HFF-Myc (cell line): ENCODE data around the gene DRD4.

Source experiments
- DNase-seq: peaks from one replicate; pipeline ENCODE4 v3.0.0-alpha.2; 2011; ENCODE audit warnings: low read depth; ENCODE audit errors: extremely low read depth
- H3K4me3 ChIP-seq: replicated peaks from 2 replicates; pipeline ENCODE4 v1.5.1; 2011; ENCODE audit warnings: low read depth, mild to moderate bottlenecking, control low read depth, low read length
- TF ChIP-seq, protein P1 (sequence below): IDR thresholded peaks from 2 replicates; pipeline ENCODE4 v1.5.1; 2012; ENCODE audit warnings: mild to moderate bottlenecking, low read depth, low read length, control low read depth; ENCODE audit errors: missing control alignments

Gene DRD4

DNA sequence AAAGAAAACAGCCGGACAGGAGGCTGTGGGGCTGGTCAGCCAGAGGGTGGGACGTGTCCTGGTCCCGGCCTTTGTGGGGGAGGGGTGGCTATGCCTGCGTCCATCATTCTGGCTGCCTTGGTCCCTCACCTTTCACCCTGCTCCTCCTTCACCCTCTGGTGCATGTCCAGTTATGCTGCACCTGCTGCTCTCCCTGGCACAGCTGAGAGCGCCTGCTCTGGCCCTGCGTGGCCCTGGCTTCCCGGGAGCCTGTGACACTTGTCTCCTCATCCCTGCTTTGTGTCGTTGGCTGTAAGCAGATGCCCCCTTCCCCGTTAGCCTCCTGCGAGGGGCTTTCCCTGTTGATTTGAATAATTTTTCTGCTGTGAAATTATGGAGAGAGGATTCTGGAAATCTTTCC lies 44.2 kb upstream of the DRD4 start:
- DNase-seq: no peak
- no peak overlapping the region for H3K4me3 ChIP-seq
- TF ChIP-seq, protein P1, sequence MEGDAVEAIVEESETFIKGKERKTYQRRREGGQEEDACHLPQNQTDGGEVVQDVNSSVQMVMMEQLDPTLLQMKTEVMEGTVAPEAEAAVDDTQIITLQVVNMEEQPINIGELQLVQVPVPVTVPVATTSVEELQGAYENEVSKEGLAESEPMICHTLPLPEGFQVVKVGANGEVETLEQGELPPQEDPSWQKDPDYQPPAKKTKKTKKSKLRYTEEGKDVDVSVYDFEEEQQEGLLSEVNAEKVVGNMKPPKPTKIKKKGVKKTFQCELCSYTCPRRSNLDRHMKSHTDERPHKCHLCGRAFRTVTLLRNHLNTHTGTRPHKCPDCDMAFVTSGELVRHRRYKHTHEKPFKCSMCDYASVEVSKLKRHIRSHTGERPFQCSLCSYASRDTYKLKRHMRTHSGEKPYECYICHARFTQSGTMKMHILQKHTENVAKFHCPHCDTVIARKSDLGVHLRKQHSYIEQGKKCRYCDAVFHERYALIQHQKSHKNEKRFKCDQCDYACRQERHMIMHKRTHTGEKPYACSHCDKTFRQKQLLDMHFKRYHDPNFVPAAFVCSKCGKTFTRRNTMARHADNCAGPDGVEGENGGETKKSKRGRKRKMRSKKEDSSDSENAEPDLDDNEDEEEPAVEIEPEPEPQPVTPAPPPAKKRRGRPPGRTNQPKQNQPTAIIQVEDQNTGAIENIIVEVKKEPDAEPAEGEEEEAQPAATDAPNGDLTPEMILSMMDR: no peak

DNA sequence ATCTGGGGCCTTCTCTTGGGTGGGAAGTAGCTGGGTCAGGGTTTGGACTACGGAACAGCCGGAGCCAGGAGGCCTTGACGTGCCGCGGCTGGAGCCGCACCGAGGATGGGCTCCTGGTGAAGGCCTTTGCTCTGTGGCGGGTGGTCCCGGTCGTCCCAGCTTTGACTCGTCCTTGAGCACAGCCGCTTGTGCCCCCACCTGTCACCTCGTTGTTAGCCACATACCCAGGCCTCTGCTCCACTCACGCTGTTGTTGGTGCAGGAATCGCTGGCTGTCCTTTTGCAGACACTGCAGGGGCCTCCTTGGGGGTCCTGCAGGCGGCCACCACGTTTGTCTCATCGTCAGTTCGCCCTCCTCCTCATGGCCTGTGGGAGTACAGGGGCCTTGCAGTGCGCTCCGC lies 43.7 kb upstream of the DRD4 start:
- H3K4me3 ChIP-seq: no peak overlapping the region
- TF ChIP-seq, protein P1: no peak
- DNase-seq: no peak

DNA sequence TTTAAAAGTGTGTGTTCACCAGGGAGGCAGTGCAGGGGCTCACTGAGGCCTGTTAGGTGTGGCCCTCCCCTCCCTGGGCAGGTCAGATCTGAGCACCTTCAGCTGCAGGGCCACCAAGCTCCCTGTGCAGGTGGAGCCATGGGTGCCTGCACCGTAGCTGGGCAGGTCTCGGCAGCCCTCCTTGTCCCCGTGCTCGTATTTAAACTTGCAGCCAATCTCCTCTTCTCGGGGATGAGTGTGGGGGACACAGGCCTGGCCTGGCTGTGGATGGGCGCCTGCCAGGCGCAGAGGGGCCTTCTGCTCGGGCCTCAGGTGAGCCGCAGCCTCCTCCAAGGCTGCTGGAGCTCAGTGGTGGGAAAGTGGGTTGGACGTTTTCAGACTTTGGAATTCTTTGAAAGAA lies 41.7 kb upstream of the DRD4 start:
- TF ChIP-seq, protein P1: no peak
- DNase-seq: no peak

DNA sequence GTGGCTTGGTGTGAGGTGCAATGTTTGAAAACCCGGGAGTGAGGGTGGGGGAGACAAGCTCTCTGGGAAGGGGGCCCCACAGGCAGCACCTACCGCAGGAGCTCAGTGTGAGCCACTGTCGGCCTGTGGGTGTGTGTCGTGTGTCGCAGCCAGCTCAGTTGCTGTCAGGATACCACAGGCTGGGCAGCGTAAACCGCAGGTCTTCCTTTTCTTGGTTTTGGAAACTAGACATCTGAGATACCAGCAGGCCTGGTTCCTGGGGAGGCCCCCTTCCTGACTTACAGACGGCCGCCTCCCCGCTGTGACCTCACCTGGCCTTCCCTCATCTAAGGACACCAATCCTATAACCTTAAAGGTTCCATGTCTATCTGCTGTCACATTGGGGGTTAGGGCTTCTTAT lies 40.7 kb upstream of the DRD4 start:
- H3K4me3 ChIP-seq: no peak overlapping the region
- TF ChIP-seq, protein P1: no peak
- no peak for DNase-seq

More for the DNA sequence above, 41.7 kb upstream of the DRD4 start:
- no peak overlapping the region for H3K4me3 ChIP-seq

DNA sequence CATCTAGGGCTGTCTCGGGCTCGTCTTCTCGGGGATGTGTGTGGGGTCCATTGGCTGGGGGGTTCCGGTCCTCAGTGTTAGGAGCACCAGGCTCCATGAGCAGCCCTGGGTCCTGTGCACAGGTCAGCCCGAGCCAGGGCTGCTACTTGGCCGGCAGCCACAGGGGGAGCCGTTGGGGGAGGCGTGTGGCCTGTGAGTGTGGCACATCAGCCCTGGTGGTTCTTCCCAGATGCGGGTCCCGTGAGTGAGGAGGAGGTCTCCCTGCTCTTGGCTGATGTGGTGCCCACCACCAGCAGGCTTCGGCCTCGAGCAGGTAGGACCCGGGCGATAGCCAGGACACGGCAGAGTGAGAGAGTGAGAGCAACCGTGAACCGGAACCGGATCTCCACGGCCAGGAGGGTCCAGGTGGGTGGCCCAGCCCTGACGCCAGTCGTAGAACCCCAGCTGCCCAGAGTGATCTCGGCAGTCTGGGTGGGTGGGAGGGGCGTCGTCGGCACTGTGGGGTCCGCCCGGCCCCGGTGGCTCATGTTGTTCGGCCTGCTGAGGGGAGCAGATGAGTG lies 39.8 kb upstream of the DRD4 start:
- DNase-seq: no peak
- TF ChIP-seq, protein P1: no peak
- H3K4me3 ChIP-seq: no peak overlapping the region

DNA sequence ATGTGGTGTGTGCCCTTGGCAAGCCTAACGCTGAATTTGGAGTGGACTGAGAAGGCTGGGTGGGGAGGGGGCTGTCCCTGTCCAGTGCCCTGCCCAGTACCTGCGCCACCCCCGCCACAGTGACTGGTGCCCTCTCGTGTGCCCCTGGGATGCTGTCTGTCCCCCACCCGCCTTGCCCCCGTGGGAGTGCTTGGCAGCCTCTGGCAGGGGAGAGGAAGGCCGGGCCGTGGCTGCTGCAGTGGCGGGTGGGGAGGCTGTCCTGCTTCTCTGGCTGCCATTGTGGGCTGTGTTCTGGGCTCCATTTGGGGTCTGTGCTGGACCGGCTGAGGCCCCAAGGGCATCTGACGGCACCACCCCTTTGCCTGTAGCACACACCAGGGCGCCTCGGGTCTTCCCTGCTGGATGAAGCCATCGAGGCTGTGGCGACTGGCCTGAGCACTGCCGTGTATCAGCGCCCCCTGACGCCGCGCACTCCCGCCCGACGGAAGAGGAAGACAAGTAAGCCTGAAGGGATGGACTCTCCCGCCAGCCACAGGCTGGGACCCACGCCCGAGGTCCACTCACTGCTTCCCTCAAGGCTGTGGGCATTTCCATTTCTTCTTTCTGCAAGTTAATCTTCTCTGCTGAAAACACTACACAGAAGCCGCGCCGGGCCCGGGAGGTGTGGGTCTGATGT lies 38.9 kb upstream of the DRD4 start:
- TF ChIP-seq, protein P1: no peak
- DNase-seq: no peak
- H3K4me3 ChIP-seq: no peak overlapping the region
